Measurements from ENCODE around the gene MICU2. TPM values are rescaled to one million over a fixed set of nuclear protein-coding genes. Genes with fewer than 3 reads are reported as not detected.

MICU2 gene
- total RNA-seq, 1 donor from 2014 or later, result 64.4 TPM

DNA sequence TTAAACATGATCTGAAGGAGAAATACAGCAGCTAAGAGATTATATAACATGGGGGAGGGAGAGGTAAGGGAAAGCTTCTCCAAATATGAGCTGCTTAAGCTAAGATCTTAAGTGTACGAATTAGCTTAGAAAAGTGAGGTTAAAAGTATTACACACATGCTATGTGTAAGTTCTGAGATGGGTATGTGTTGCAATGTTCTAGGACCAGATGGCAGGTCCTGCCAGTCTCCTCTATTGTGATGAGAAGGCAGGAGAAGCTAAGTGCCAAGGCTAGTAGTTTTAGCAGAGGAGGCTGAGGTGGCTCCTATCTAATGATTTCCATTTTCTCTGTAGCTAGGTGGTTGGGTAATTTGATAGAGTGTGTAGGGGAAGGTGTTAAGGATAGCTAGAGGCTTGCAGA lies 57.6 kb downstream of the MICU2 start:
- Histone ChIP-seq H3K27ac (replicated peaks) (no peak overlapping the region), H3K9me3 (replicated peaks) (no peaks in the 10 kb centered on the region), H3K4me1 (peaks cover 19% of the 10 kb centered on the region), H3K36me3 (peaks cover 9% of the 10 kb centered on the region), H3K4me3 (no peak overlapping the region), H3K27me3 (ENCODE audit: low read depth) (no peaks in the 10 kb centered on the region)
- no peak for DNase-seq
- TF ChIP-seq, protein P1, sequence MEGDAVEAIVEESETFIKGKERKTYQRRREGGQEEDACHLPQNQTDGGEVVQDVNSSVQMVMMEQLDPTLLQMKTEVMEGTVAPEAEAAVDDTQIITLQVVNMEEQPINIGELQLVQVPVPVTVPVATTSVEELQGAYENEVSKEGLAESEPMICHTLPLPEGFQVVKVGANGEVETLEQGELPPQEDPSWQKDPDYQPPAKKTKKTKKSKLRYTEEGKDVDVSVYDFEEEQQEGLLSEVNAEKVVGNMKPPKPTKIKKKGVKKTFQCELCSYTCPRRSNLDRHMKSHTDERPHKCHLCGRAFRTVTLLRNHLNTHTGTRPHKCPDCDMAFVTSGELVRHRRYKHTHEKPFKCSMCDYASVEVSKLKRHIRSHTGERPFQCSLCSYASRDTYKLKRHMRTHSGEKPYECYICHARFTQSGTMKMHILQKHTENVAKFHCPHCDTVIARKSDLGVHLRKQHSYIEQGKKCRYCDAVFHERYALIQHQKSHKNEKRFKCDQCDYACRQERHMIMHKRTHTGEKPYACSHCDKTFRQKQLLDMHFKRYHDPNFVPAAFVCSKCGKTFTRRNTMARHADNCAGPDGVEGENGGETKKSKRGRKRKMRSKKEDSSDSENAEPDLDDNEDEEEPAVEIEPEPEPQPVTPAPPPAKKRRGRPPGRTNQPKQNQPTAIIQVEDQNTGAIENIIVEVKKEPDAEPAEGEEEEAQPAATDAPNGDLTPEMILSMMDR (IDR thresholded peaks at IDR 0.05; ENCODE audit: borderline replicate concordance), result no peak
- intact Hi-C loops (cut with micrococcal nuclease), result no loop called here

DNA sequence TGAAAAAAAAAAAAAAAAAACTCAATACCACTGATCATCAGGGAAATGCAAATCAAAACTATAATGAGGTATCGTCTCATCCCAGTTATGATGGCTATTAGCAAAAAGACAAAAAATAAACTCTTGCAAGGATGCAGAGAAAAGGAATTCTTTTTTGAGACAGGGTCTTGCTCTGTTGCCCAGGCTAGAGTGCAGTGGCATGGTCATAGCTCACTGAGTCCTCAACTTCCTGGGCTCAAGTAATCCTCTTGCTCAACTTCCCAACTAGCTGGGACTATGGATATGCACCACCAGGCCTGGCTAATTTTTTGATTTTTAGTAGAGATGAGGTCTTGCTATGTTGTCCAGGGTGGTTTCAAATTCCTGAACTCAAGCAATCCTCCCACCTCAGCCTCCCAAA lies 59.5 kb downstream of the MICU2 start:
- Histone ChIP-seq H3K4me1 (peaks cover 34% of the 10 kb centered on the region), H3K27me3 (ENCODE audit: low read depth) (no peaks in the 10 kb centered on the region), H3K36me3 (peaks cover 9% of the 10 kb centered on the region), H3K4me3 (no peak overlapping the region), H3K9me3 (replicated peaks) (no peaks in the 10 kb centered on the region), H3K27ac (replicated peaks) (no peak overlapping the region)
- intact Hi-C loops (cut with micrococcal nuclease), result no loop called here
- TF ChIP-seq, protein P1 (IDR thresholded peaks at IDR 0.05; ENCODE audit: borderline replicate concordance), result no peak
- no peak for DNase-seq

DNA sequence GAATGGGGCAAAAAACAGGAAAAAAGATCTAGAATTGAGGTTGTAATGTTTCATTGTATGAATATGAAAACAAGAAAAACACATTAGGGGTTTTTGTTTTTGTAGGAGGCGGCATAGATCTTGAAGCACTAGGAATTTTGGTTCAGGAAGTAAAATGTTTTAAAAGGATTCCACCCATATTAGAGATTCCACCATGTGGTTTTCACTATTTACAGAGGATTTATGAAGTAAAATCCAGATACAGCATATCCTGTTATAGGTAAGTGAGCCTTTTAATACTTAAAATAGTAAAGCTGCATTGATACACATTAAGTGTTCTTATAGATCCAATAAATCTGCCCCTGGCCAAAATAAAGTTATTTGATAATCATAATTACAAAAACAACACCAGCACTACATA lies 61.4 kb downstream of the MICU2 start:
- peaks cover 9% of the 10 kb centered on the region for H3K36me3 ChIP-seq
- intact Hi-C loops (cut with micrococcal nuclease), result no loop called here
- H3K9me3 ChIP-seq (replicated peaks), result no peaks in the 10 kb centered on the region
- TF ChIP-seq, protein P1 (IDR thresholded peaks at IDR 0.05; ENCODE audit: borderline replicate concordance), result no peak
- H3K4me3 ChIP-seq, result no peak overlapping the region
- H3K4me1 ChIP-seq, result peaks cover 51% of the 10 kb centered on the region
- no peak for DNase-seq
- no peak overlapping the region for H3K27ac ChIP-seq (replicated peaks)
- H3K27me3 ChIP-seq (ENCODE audit: low read depth), result no peaks in the 10 kb centered on the region

DNA sequence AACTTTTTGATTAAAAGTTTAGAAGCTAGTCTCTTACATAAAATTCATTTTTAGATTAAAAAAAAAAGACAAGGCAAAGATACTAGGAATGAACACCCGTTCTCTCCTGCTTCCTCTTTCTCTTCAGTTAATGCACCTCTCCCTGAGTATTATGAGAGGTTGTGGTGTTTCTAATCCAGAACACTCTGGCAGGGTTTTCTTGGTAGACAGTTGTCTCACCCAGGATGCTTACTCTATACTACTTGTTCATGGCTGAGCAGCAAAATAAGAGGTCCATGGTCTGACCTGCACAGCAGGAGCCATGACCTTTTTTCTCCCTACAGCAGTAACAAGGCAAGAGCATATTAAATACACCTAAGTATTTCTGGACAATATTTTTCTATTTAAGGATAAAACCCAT lies 62.0 kb downstream of the MICU2 start:
- intact Hi-C loops (cut with micrococcal nuclease), result no loop called here

DNA sequence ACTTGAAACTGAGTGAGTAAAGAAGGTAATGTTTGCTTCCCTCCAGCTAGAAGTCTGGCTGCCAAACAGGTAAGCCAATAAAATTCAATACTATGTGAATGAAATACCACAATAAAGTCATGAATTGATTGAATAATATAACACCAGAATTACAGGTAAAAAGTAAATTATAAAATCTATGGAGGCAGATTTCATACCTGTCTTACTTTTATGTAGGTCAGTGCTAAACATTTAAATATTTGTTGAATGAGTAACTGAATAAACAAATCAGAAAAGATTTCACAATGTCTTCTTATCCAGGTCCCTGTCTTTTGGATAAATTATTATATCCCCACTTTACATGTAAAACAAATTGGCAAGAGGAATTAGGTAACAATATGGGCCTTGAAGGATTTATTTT lies 62.7 kb downstream of the MICU2 start:
- peaks cover 56% of the 10 kb centered on the region for H3K4me1 ChIP-seq
- TF ChIP-seq, protein P1 (IDR thresholded peaks at IDR 0.05; ENCODE audit: borderline replicate concordance), result no peak
- H3K27ac ChIP-seq (replicated peaks), result no peak overlapping the region
- no peak for DNase-seq
- H3K9me3 ChIP-seq (replicated peaks), result no peaks in the 10 kb centered on the region
- intact Hi-C loops (cut with micrococcal nuclease), result no loop called here
- H3K4me3 ChIP-seq, result no peak overlapping the region
- peaks cover 3% of the 10 kb centered on the region for H3K36me3 ChIP-seq
- no peaks in the 10 kb centered on the region for H3K27me3 ChIP-seq (ENCODE audit: low read depth)

More for the DNA sequence above, 62.0 kb downstream of the MICU2 start:
- TF ChIP-seq, protein P1 (IDR thresholded peaks at IDR 0.05; ENCODE audit: borderline replicate concordance), result no peak
- Histone ChIP-seq H3K27ac (replicated peaks) (no peak overlapping the region), H3K36me3 (peaks cover 3% of the 10 kb centered on the region), H3K9me3 (replicated peaks) (no peaks in the 10 kb centered on the region), H3K27me3 (ENCODE audit: low read depth) (no peaks in the 10 kb centered on the region), H3K4me3 (no peak overlapping the region), H3K4me1 (peaks cover 56% of the 10 kb centered on the region)
- no peak for DNase-seq

DNA sequence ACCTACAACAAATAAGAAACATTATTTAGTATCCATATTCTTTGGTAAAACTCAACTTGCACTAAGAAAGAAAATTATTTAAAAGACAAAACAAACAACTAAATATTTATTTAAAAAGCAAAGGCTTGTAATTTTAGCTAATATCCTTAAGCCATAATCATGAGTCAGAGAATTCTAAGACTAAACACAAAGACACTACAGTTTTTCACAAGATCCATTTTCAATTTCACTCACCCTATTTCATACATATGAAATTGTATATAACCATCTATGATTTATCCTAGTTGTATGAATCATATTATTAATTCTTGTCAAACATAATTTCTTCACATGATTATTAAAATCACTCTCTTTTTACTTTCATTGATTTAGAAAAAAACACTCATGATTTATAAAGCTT lies 64.3 kb downstream of the MICU2 start:
- intact Hi-C loops (cut with micrococcal nuclease), result no loop called here
- TF ChIP-seq, protein P1 (IDR thresholded peaks at IDR 0.05; ENCODE audit: borderline replicate concordance), result no peak
- H3K27me3 ChIP-seq (ENCODE audit: low read depth), result no peaks in the 10 kb centered on the region
- H3K27ac ChIP-seq (replicated peaks), result peak overlapping the region; percentile 39
- H3K4me3 ChIP-seq, result no peak overlapping the region
- DNase-seq, result no peak
- no peaks in the 10 kb centered on the region for H3K36me3 ChIP-seq
- no peaks in the 10 kb centered on the region for H3K9me3 ChIP-seq (replicated peaks)
- peaks cover 56% of the 10 kb centered on the region for H3K4me1 ChIP-seq
